Spleen (tissue), 3 donors: ENCODE results near the gene PLAGL1.

Source experiments
- POLR2A ChIP-seq, 3 donors: fragments of 450-650 bp; IDR thresholded peaks; one replicate each; pipeline ENCODE4 v1.5.1; 2017; ENCODE audit warnings: antibody characterized with exemption in 3 of 3, mild to moderate bottlenecking in 1 of 3
- POLR2AphosphoS5 ChIP-seq, 3 donors: sonication (generic); formaldehyde crosslinking; IDR thresholded peaks; one replicate each; pipeline ENCODE4 v1.5.1; 2017; ENCODE audit warnings: antibody characterized with exemption in 3 of 3

- TF ChIP-seq POLR2A (IDR thresholded peaks at IDR 0.05): no peak
- TF ChIP-seq POLR2AphosphoS5 (IDR thresholded peaks at IDR 0.05): no peak
These were observed 42.4 kb downstream of the PLAGL1 start for GRCh38 chr6:143965503-143966171.
